ENCODE results near the gene CACNG7.
"Not testable (repeated sequence)": the region's sequence is repeated elsewhere in the genome, so short reads cannot be mapped to it uniquely, and the experiment has no call there.

The CACNG7 gene

GRCh38 chr19:53908935-53909415, at the start of gene CACNG7:
Gene CACNG7 (plus strand): TSS chr19:53909278. CDS start chr19:53912832, 3,554 bp downstream.
- no peak for DNase-seq

GRCh38 chr19:53864308-53864836, 44.7 kb upstream of the CACNG7 start:
- no peak for DNase-seq

- DNase-seq = no peak
Observed at GRCh38 chr19:53865523-53865917, 43.6 kb upstream of the CACNG7 start.

GRCh38 chr19:53865918-53866864, 42.9 kb upstream of the CACNG7 start:
- DNase-seq = peak; percentile 50

- DNase-seq = no peak
Observed at GRCh38 chr19:53866865-53867224, 42.2 kb upstream of the CACNG7 start.

GRCh38 chr19:53867225-53868090, 41.6 kb upstream of the CACNG7 start, which contains the start of gene MYADM:
Gene MYADM (plus strand): TSS chr19:53867883. CDS start chr19:53873530, 5,647 bp downstream.
- peak; percentile 93 for DNase-seq

GRCh38 chr19:53868091-53868891, 40.8 kb upstream of the CACNG7 start:
- peak; percentile 21 for DNase-seq

- peak; percentile 82 for DNase-seq
Observed at GRCh38 chr19:53868892-53869804, 39.9 kb upstream of the CACNG7 start.

- DNase-seq = not testable (repeated sequence)
Observed at GRCh38 chr19:53869805-53870484, 39.1 kb upstream of the CACNG7 start.

- DNase-seq = peak; percentile 69
Observed at GRCh38 chr19:53870485-53870844, 38.6 kb upstream of the CACNG7 start.

- DNase-seq = no peak
Observed at GRCh38 chr19:53871454-53871853, 37.6 kb upstream of the CACNG7 start.

GRCh38 chr19:53872762-53873161, 36.3 kb upstream of the CACNG7 start:
- no peak for DNase-seq

- no peak for DNase-seq
Observed at GRCh38 chr19:53873773-53874605, 35.1 kb upstream of the CACNG7 start.

GRCh38 chr19:53874606-53874990, 34.5 kb upstream of the CACNG7 start:
- no peak for DNase-seq

- DNase-seq = no peak
Observed at GRCh38 chr19:53875602-53876325, 33.3 kb upstream of the CACNG7 start.

- DNase-seq = no peak
Observed at GRCh38 chr19:53876651-53877224, 32.3 kb upstream of the CACNG7 start.

GRCh38 chr19:53877361-53877766, 31.7 kb upstream of the CACNG7 start:
- DNase-seq = no peak

- no peak for DNase-seq
Observed at GRCh38 chr19:53878776-53879139, 30.3 kb upstream of the CACNG7 start.

Measured in hematopoietic multipotent progenitor cell treated with erythropoietin and hydrocortisone succinate and interleukin-3 and kit ligand, for 8 days (in vitro differentiated cells).